Brain microvascular endothelial cell (primary cell): ENCODE results near the gene SSNA1.

ENCODE experiments used
- DNase-seq: peaks from one replicate; pipeline ENCODE4 v3.0.0-alpha.2; 2020
- H3K27ac ChIP-seq: fragments of 250-450 bp; sonication (Bioruptor Pico); 2 replicates; pipeline ENCODE4 v1.5.1; 2020; ENCODE audit warnings: mild to moderate bottlenecking, moderate library complexity
- H3K27me3 ChIP-seq: fragments of 250-450 bp; sonication (Bioruptor Pico); replicated peaks from 2 replicates; pipeline ENCODE4 v1.5.1; 2020; ENCODE audit warnings: mild to moderate bottlenecking
- H3K36me3 ChIP-seq: fragments of 250-450 bp; sonication (Bioruptor Pico); replicated peaks from 2 replicates; pipeline ENCODE4 v1.5.1; 2020; ENCODE audit warnings: mild to moderate bottlenecking
- H3K4me3 ChIP-seq: 2 replicates; pipeline ENCODE4 v1.5.1; 2011; ENCODE audit warnings: low read depth, mild to moderate bottlenecking, control low read depth, low read length, moderate library complexity
- CTCF ChIP-seq: IDR thresholded peaks from 2 replicates; pipeline ENCODE4 v1.5.1; 2011; ENCODE audit warnings: low read depth, mild to moderate bottlenecking, moderate library complexity, low read length, control low read depth, inconsistent platforms; ENCODE audit errors: missing control alignments
- in situ Hi-C: cut with HindIII; loops from 2 replicates; pipeline ENCODE4 v1.10.0; 2017; ENCODE audit warnings: low sequenced_read_pairs, low pct_ligation_motif_present

The SSNA1 gene

DNA sequence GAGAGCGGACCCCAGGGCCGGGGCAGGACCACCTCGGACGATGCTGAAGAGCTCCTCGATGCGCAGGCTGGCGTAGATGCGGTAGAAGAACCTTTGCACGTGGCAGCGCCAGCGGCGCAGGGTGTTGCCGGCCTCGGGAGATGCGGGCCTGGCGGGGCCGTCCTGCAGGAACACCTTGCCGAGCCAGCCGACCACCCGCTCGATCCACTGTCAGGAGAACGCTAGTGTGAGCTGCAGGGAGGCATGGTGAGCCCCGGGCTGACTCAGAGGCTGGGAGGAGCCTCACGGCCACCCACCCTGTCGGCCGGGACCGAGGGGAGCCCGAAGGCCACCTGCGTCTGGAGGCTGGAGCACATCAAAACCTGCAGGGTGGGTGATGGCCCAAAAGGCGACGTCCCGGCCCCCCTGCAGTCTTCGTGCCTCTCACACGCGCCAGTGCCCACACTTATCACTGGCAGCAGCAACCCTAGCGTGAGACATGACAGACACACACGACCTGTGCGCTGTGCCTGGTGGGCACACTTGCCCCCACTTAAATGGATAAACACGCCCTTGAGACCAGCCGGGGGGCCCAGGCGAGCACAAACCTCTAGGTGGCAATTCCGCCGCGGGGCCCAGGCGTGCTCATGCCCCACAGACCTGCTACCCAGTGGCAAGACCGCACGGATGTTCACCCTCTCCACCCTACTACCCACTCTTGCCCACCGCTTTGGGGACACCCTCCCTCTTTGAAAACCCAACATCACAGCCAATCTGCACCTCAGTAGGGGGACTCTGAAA lies 3.4 kb upstream of the SSNA1 start:
- Histone ChIP-seq H3K27ac (no peak overlapping the region), H3K4me3 (no peak overlapping the region), H3K27me3 (no peaks in the 10 kb centered on the region), H3K36me3 (peaks cover 32% of the 10 kb centered on the region)
- no peak for TF ChIP-seq CTCF
- DNase-seq = no peak
- in situ Hi-C loops = no loop called here

GRCh38 chr9:137185921-137186320 lies 2.6 kb upstream of the SSNA1 start:
- in situ Hi-C loops = no loop called here
- H3K36me3 ChIP-seq = peaks cover 28% of the 10 kb centered on the region
- no peaks in the 10 kb centered on the region for H3K27me3 ChIP-seq
- TF ChIP-seq CTCF = no peak
- no peak overlapping the region for H3K27ac ChIP-seq
- DNase-seq = no peak
- no peak overlapping the region for H3K4me3 ChIP-seq

GRCh38 chr9:137186385-137186784 lies 2.1 kb upstream of the SSNA1 start:
- no peak for DNase-seq
- no peak for TF ChIP-seq CTCF
- no peak overlapping the region for H3K27ac ChIP-seq
- H3K4me3 ChIP-seq = no peak overlapping the region
- H3K36me3 ChIP-seq = peaks cover 26% of the 10 kb centered on the region
- no peaks in the 10 kb centered on the region for H3K27me3 ChIP-seq
- in situ Hi-C loops = no loop called here

DNA sequence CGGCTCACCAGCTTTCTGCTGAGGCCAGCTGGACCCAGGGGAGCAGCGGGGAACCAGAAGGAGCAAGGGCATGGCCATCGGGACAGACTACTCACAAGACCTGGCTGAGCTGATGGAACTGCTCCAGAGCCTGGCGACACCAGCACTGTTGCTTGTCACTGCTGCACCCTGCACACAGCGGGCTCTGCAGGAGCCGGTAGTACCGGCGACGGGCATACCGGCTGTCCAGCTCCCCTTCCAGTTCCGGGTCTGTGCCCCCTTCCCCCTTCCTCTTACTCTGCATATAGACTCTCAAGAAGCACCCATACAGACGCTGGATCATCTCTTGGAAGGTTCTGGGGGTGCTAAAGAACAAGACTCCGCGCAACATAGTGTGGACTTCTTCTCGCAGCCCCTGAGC lies 1.1 kb upstream of the SSNA1 start:
- Histone ChIP-seq H3K27ac (no peak overlapping the region), H3K27me3 (no peaks in the 10 kb centered on the region), H3K36me3 (peaks cover 29% of the 10 kb centered on the region), H3K4me3 (peak overlapping the region; percentile 86)
- no peak for TF ChIP-seq CTCF
- DNase-seq = no peak
- in situ Hi-C loops = no loop called here

DNA sequence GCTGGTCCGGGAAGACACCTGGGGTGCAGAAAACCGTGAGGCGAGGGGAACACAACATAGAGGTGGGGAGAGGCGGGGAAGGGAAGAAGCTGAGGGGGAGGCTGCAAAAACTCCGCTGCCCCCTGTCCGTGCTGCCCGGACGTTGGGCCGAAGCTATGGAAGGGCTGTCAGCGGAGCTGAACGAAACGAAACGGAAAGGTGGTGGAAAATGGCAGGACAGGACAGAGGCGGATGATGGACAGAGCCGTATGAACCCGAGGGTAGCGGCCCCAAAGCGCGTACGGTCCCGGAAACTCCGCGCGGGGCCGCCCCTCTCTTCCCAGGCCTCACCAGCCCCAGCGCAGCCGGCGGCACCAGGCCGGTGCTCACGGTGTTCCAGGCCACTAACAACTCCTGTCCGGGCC lies 388 bp upstream of the SSNA1 start:
- no peak for TF ChIP-seq CTCF
- H3K36me3 ChIP-seq = peaks cover 22% of the 10 kb centered on the region
- H3K27me3 ChIP-seq = no peaks in the 10 kb centered on the region
- H3K4me3 ChIP-seq = peak overlapping the region; percentile 86
- in situ Hi-C loops = no loop called here
- no peak for DNase-seq
- peak overlapping the region; percentile 98 for H3K27ac ChIP-seq
